ENCODE results near the gene OR52K2.

- TF ChIP-seq CTCF (IDR thresholded peaks at IDR 0.05), result no peak
- no peak for TF ChIP-seq POLR2AphosphoS5 (IDR thresholded peaks at IDR 0.05)
- TF ChIP-seq POLR2A (IDR thresholded peaks at IDR 0.05), result no peak
Measured at GRCh38 chr11:4466871-4467442, 17.9 kb downstream of the OR52K2 start.

All from breast epithelium (tissue), 3 donors.